SHP77 treated with DMSO at 0.1 percent for 48 hours (cell line): Measurements from ENCODE around the gene BMI1.
"Not testable (repeated sequence)": the region's sequence is repeated elsewhere in the genome, so short reads cannot be mapped to it uniquely, and the experiment has no call there.

Experiments used
- DNase-seq: peaks from one replicate; lab custom pipeline; 2025; lab: John Stamatoyannopoulos, UW

The BMI1 gene

DNA sequence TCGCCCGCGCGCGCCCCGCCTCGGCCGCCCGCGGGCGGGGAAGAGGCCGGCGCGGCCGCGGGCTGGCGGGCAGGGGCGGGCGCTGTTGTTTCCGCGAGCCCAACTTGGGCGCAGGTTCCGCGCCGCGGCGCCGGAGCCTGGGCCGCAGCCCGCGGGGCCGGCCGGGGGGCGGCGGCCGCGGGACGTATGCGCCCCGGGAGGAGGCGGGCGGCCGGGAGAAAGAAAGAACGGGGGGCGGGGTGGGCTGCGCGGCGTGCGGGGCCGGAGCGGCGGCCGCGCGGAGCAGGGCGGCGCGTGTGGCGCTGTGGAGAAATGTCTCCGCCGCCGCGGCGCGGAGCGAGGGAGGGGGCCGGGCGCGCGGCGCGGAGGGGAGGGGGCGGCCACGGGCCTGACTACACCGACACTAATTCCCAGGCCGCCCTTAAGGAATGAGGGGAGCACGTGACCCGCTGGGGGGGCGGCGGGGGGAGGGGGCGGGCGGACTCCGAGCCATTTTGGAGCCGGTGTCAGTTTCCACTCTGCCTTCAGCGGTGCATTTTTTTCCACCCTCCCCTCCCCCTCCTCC is at the start of gene BMI1:
Gene BMI1, plus strand, starts transcription at position 509 of the 565 bp plus-strand sequence. CDS start 5,351 bp downstream, outside the sequence.
- DNase-seq: peak; percentile 29

DNA sequence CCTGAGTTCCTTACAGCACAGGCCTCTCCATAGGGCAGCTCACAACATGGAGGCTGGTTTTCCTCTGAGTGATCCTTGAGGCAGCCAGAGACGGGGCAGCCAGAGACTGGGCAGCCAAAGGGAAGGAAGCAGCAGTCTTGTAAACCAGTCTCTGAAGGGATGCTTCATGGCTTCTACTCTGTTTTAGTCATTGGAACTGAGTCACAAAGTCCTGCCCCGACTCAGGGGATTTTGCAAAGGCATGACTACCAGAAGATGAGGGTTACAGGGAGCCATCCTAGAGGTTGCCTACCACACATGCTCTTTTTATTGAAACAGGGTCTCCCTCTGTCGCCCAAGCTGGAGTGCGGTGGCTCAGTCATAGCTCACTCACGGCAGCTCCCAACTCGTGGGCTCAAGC is 49.1 kb upstream of the BMI1 start:
- DNase-seq: no peak

DNA sequence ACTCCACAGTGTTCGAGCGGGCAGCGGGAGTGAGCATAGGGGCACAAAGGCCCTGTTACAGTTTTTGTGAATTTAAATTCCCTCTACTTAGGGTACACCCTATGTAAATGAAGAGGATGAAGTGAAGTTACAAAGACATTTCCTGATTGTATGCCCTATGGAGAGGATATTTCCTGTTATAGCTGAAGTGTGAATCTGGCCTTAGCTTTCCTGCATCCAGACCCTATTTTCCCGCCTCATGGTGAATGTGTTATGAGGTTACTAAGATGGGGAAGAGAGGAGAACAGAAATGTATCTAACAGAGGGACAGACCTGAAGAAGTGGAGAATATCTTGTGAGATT is 42.5 kb upstream of the BMI1 start:
- no peak for DNase-seq

DNA sequence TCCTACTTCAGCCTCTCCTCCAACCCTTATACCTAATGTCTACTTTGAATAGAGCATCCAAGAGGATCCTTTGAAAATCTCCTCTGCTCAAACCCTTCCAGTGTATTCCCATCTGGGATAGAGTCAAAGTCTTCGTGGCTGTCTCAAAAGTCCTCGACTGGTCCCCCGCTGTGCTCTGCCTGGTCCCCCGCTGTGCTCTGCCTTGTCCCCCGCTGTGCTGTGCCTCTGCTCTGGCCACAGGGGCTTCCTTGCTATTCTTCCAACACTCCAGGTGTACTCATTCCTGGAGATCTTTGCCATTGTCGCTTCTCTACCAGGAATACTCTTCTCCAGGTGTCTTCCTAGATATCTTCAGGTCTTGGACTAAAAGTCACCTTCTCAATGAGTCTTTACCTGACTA is 40.8 kb upstream of the BMI1 start:
- no peak for DNase-seq

DNA sequence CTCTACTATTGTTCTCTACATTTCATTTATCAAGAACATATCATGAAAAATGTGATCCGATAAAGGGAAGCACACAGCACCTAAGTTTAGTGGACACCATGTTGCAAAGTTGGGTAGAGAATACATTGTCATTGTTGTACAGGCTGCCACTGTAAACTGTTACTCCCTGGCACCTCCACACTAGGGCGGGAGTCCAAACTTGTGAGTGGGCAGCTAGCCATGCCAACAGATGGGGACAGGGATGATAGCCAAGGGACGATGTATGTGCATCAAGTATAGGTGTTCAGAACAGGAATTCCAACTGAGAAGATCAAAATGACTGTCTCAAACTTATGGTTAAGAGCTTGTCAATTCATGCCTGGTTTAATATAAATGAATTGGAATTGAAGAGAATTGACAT is 35.8 kb upstream of the BMI1 start:
- DNase-seq: no peak

DNA sequence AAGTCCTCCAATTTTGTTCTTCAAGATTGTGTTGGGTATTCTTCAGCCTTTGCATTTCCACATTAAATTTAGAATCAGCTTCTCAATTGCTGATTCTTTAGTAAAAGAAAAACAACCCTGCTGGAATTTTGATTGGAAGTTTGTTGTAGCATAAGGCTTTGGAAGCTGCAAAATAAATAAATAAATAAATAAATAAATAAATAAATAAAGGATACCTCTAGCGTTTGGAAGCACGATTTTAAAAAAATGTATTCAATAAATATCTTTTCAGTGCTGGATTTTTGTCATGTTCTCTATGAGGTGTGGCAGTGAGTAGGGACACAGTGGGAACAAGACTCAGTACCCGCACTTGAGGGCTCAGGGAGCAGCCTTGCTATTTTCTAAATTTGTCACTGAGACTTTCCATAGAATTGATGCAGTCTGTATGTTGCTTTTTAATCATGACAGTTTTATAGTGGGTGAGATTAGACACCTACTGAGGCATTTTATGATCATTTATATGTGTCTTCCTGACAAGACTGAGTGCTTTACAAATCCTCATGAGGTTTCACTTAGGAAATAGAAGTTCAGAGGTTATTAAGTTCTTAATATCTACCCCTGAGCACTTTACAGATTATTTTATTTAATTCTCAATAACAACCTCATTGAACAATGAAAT is 27.0 kb upstream of the BMI1 start:
- no peak for DNase-seq

DNA sequence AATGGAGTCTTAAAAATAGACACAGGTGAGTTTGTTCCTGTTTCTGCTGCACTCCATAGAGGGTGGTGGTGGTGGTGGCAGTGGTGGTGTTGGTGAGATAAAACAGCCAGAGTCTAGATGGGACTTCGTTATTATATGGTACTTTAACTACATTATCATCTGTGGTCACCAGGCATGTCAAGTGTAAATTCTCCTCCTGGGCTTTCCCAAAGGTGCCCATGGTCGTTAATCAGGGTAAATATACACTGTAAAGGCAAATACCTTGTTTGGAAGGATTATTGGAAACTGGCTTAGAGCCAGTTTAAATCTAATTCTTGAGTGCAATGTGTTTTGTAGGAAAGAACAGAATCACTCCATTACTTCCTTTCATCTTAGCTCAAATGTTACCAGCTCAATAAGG is 26.2 kb upstream of the BMI1 start:
- no peak for DNase-seq

DNA sequence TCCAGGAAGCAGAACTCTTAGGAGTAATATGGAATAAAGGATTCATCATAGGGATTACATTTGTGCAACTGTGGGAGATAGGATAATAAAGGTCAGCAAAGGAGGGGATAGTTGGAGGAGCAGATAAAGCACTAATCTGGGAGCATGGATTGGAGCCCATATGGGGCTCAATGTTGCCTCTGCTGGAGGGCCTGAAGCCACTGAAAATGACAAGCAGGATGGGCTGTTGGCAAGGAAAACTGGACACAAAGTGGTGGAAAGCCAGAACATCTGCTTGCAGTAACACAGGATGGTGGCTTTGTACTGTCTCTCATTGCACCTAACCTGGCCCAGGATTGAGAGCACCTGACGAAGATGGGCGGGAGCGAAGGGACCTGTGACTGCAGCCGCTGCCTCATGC is 19.7 kb upstream of the BMI1 start:
- peak; percentile 16 for DNase-seq

DNA sequence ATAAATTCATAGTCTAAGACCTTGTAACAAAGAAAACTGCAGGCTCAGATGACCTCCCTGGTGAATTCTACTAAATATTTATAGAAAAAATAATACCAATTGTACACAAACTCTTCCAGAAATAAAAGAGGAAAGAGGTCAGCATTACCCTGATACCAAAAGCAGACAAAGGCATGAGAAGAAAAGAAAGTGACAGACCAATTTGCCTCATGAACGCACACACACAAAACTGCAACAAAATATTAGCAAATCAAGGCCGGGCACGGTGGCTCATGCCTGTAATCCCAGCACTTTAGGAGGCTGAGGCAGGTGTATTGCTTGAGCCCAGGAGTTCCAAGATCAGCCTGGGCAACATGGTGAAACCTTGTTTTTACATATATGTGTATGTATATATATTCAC is 17.4 kb upstream of the BMI1 start:
- no peak for DNase-seq

DNA sequence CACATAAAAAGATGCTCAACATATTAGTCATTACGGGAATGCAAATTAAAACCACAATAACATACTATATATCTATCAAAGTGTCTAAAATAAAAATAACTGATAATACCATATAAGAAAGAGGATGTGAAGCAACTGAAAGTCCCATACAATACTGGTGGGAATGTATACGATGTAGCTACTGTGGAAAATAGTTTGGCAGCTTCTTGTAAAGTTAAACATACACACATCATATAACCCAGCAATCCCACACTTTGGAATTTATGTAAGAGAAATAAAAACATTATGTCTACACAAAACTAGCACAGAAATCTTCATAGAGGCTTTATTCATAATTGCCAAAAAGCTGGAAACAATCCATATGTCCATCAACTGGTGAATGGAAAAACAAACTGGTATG is 15.2 kb upstream of the BMI1 start:
- no peak for DNase-seq

DNA sequence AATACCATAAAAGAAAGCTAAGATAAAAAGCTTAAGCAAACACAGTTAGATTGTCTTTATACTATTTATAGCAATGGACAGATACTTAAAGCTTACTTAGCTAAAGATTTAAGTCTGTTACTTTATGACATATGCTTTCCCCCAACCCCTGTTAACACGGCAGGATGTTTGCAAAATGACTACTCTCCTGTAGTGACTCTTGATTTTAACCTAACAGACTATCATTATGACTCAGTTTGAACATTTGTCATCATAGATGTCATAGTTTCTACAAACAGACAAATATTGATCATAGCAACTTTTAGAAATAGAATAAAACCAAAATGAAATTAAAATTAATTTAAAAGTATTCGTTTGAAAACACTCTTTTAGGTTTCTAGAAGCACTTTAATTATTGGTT is 12.5 kb upstream of the BMI1 start:
- no peak for DNase-seq

DNA sequence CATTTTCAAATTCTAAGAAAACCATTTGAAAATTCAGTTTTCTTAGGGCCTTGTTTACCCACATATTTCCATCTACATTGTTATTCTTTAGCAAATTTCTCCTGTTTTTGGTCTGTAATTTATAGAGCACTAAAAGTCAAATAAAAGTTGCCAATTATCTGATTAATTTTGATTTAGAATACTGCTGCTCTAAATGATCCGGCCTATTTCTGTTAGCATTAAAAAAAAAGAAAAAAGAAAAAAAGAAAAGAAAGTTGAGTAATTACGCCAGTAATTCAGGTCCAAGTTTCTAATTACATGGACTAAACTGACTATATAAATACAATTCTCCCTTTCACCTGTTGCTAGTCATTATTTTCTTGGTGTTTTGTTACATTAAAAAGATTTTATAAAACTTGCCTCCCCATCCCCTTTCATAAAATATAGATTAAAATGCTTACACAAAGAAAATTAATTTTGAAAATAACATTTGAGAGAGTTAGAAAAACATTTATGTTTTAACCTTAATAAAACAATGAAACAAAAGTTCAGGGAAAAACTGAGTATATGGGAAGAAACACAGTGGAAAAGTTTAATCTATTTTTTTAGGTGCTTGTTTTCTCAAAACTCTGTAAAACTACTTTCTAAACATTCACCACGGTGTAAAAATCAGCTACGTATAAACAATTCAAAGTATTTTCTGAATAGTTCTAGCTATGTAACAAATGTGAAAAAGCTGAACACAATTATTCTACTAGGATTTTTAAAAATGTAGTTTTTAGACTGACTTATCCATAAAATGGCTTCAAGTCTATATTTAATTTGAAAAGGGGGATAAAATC is 11.5 kb upstream of the BMI1 start:
- DNase-seq: no peak

DNA sequence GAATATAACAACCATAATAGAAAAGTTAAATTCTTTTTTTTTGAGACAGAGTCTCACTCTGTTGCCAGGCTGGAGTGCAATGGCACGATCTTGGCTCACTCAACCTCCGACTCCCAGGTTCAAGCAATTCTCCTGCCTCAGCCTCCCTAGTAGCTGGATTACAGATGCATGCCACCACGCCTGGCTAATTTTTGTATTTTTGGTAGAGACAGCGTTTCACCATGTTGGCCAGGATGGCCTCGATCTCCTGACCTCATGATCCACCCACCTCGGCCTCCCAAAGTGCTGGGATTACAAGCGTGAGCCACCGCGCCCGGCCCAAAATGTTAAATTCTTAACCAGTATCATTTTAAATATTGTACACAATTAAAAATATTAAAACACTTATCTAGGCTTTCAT is 10.9 kb upstream of the BMI1 start:
- not testable (repeated sequence) for DNase-seq

DNA sequence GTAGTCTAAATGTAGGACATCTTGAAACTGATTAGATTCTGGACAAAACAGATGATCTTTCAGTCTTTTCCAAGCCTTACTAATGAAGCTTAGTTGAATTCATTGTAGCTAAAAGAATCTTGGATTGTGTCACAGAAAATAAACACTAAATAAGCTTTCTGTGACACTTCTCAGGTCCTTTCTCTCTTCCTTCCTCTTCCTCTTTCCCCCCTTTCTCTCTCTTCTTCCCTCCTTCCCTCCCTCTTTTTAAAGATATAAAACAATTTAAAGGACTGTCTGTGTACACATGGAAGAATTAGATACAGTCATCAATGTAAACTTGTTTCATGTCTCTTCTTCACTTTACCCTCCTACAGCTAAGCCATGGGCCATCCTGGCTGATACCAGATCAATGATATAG is 10.0 kb upstream of the BMI1 start:
- no peak for DNase-seq

DNA sequence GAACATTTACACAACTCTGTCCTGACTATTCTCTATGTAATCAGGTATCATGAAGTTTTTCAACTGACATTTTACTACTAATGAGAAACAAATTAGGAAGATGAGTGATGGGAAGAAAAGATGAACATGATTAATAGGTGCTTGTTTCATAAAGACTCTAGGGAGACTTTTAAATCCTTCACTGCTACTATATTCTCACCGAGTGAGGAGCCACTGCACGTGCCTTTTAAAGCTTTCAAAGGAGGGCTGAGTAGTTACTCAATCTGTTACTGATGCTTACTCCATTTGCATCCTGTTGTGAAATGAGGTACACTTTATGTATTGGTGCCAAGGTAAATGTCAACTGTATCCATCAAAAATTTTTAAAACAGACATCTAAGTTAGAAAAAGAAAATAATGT is 6.0 kb upstream of the BMI1 start:
- DNase-seq: no peak

DNA sequence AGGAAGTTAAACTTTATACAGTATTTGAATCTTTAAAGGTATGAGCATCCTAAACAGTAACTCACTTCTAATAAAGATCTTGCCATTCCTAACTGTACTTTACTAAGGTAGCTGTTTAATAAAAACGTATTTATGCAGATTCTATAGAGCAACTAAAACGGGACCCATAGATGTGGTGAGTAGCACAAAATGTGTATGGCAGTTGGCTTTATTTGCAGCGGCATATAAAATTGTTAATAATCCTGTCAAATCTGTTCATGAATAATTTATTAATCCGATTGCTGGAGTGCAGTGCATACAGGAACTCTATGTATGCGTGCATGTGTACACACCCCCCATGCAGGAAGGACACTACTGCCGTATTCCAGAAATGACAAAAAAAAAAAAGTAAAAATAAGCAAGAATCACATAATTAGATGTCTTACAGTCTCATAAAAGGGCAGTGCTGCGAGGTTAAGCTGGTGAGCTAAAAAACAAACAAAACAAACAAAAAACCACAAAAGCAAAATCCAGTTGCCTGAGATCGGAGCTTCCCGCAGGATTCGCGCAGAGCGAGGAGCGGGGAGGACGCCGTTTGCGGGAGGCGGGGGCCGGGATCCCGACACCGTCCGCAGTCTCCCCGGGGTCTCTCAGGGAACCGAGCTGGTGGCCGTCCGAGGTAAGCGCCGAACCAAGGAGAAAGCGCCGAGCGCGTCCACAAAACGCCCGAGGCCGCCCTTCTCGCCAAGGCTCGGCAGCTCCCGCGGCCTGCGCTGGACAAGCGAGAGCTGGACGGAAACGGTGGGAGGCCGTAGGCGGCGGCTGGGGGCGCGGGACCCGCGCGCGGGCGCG is 5.2 kb upstream of the BMI1 start:
- DNase-seq: peak; percentile 30

DNA sequence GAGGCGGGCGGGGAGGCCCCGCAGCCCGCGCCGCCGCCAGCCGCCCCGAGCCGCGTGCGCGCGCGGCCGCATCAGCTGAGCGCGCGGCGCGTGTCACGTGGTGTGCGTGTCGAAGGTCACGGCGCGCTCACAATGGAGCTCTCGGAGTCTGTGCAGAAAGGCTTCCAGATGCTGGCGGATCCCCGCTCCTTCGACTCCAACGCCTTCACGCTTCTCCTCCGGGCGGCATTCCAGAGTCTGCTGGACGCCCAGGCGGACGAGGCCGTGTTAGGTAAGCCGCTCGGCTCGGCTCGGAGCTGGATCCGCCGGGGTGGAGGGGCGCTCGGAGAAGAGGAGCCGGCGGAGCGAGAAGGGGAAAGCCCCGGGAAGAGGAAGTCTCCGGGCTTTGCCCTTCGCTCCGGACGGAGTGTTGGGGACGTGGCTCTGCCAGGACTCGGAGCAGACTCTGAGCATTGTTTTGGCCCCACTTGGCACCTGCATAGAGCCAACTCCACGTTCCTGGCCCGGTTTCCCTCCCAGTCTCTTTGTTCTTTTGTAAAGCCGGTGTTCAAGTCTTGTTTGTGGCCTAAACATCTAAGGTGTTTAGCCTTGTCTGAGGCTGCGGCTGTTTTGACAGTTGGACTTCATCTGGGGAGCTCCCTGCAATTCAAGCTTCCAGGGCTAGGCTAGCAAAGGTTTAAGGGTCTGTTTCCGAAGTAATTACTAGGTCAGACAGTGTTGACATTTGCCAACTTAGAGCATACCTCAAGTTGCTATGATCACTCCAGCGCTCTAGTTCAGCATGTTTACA is 4.4 kb upstream of the BMI1 start, which contains the start of gene COMMD3:
Gene COMMD3, plus strand, starts transcription at position 103 of the 790 bp plus-strand sequence. Its CDS starts 30 bp downstream, at position 133.
- peak; percentile 72 for DNase-seq

DNA sequence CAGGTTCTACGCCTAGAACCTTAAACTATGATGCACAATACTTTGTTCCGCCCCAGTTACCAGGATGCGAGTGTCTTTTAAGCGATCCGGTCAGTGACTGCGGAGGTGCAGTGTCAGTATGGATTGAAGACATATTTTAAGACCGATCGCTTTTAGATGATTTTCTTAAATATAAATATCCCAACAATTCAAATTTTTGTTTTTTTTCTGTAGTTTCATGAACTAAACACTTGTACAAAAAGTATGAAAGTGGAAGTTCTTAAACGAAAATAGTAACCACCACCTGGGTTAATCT is 3.9 kb upstream of the BMI1 start:
- no peak for DNase-seq

DNA sequence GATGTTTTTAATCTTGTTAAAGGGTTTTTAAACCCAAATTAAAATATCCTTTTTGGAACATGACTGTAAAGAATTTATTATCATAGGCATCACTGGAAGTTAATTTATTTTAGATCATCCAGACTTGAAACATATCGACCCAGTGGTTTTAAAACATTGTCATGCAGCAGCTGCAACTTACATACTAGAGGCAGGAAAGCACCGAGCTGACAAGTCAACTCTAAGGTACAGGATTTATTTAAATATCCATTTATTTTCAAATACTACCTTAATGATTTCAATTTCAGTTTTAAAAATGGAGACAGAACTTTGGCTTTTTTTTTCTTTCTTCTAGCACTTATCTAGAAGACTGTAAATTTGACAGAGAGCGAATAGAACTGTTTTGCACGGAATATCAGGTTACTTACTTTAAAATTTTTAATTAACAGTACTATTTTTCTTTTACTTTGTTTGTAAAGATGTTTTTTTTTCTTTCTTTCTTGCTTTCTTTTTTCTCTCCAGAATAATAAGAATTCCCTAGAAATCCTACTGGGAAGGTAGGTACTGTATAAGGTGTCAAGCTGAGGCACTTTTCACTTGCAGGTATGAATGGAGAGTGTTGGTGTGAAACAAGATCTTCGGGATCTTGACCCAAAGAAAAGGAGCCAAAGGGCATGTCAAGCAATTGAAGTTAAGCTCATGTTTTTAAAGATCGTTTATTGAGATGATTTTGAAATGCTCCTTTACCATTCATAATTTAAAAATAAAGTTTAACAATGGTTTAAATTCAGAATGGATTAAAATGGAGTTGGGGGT is 2.9 kb upstream of the BMI1 start:
- DNase-seq: no peak

DNA sequence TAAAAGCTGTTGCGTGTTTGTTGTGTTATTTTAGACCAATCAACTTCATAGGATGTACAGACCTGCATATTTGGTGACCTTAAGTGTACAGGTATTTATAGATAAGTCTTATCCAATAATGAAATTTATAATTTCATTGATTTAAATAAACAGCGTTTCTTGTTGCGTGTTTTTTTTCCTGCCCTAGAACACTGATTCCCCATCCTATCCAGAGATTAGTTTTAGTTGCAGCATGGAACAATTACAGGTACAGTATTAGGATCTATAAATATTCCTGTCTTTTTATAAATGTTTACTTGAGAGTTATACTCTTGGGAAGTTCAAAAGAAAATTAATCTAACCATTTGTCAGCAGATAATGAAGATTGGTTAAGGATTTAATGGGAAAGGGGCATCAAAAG is 2.1 kb upstream of the BMI1 start:
- DNase-seq: no peak

DNA sequence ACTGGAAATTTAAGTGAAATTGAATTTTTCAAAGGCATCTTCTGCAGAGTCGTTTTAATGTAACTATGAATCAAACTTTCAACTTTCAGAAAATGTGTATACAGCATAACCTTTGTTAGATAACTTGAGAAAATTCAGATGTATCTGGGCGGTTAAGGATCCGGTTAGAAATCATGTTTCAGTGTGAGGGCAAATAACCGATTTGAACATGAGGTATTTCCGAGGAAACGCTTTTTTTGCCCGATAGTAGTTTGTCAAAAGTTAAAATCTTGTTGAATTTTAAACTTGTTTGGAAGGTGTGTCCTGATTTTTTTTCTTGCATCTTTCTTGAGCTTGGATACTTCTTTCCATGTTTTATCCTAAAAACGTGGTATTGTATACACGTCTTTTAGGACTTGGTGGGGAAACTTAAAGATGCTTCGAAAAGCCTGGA is 1.3 kb upstream of the BMI1 start:
- DNase-seq: no peak
